Measurements from ENCODE around the gene LIME1.
"Not testable (repeated sequence)": the region's sequence is repeated elsewhere in the genome, so short reads cannot be mapped to it uniquely, and the experiment has no call there.

The LIME1 gene

DNA sequence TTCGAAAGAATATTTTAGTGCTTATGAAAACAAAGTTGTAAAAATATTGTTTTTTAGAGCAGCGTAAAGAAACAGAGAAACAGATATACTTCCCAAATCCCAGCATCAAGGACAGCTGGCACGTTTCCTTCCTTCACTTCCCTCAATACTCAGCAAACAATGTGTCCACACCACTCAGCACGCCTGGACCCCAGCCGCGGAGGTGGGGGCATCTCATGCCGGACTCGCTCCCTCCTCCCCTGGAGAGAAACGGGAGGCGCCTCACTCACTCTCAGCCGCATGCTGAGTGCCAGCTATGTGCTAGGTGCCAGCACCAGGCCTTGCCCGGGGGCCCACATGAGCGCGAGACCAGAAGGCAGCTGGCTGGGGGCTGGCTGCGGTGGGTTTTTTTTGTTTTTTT, 37.8 kb downstream of the LIME1 start:
- DNase-seq (ENCODE audit: low read depth): no peak
- TF ChIP-seq, protein P1, sequence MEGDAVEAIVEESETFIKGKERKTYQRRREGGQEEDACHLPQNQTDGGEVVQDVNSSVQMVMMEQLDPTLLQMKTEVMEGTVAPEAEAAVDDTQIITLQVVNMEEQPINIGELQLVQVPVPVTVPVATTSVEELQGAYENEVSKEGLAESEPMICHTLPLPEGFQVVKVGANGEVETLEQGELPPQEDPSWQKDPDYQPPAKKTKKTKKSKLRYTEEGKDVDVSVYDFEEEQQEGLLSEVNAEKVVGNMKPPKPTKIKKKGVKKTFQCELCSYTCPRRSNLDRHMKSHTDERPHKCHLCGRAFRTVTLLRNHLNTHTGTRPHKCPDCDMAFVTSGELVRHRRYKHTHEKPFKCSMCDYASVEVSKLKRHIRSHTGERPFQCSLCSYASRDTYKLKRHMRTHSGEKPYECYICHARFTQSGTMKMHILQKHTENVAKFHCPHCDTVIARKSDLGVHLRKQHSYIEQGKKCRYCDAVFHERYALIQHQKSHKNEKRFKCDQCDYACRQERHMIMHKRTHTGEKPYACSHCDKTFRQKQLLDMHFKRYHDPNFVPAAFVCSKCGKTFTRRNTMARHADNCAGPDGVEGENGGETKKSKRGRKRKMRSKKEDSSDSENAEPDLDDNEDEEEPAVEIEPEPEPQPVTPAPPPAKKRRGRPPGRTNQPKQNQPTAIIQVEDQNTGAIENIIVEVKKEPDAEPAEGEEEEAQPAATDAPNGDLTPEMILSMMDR (conservative IDR thresholded peaks at IDR 0.05; ENCODE audit: low read depth, low read length): no peak
- no peak overlapping the region for H3K4me3 ChIP-seq (ENCODE audit: low read length)

DNA sequence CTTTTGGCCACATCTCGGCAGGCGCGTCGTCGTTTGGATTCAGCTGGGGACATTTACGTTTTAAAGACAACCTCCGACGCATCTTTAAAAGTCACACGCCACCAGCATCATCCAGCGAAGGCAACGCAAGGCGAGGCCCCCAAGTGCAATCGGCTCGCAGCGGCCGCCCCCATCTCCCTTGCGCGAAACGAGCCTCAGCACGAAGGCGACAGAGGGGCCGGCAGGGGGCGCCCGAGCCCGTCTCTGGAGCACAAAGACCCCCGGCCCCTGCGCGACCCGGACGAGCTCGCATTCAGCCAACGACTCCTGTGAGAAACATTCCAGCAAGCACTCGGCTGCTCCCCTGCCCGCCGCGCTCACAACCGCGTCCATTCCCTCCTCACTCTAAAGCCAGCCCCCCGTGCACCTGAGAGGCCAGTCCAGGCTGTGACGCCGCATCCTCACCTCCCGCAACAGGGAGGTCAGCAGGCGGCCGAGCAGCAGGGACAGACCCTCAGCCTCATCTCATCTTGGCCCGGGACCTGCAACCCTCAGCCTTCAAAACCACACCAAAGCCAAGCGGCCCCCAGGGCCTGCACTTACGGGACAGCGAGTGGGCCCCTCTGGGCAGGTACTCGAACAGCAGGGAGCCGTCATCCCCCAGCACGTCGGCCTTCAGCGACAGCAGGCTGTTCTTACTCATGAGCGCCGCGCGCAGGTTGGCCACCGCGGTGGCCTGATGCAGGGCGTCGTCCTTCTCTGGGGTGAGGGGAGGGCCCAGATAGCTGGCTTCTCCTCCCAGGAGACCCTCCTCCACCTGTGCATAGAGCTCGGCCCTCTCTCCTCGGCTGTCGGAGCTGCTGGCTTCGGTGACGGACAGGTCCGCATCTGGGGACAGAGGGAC, 38.9 kb downstream of the LIME1 start:
- peak overlapping the region; percentile 38 for H3K4me3 ChIP-seq (ENCODE audit: low read length)
- TF ChIP-seq, protein P1 (conservative IDR thresholded peaks at IDR 0.05; ENCODE audit: low read depth, low read length): peak; percentile 72
- no peak for DNase-seq (ENCODE audit: low read depth)

DNA sequence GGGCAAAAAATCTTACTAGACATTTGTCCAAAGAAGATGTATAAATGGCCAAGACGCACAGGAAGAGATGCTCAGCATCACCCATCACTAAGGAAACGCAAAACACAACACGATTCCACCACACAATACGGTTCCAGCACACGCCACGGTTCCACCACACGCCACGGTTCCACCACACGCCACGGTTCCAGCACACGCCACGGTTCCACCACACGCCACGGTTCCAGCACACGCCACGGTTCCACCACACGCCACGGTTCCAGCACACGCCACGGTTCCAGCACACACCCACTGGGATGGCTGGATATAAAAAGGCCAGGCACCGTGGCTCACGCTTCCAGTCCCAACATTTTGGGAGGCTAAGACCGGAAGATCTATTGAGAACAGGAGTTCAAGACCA, 40.4 kb downstream of the LIME1 start:
- H3K4me3 ChIP-seq (ENCODE audit: low read length); DNase-seq (ENCODE audit: low read depth): not testable (repeated sequence)

DNA sequence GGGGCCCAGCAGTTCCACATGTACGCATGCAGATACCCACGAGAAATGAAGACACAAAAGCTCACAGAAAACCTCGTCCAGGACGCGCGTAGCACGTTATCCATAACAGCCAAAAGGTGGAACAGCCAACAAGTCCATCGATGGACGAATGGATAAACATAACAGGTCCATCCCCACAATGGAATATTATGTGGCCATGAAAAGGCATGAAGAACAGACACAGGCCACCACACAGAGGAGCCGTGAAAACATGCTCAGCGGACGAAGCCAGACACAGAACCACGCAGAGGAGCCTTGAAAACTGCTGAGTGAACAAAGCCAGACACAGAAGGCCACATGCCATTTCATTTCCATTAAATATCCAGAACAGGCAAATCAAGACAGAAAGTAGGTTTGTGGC, 41.1 kb downstream of the LIME1 start:
- no peak overlapping the region for H3K4me3 ChIP-seq (ENCODE audit: low read length)
- DNase-seq (ENCODE audit: low read depth): no peak
- TF ChIP-seq, protein P1 (conservative IDR thresholded peaks at IDR 0.05; ENCODE audit: low read depth, low read length): no peak

DNA sequence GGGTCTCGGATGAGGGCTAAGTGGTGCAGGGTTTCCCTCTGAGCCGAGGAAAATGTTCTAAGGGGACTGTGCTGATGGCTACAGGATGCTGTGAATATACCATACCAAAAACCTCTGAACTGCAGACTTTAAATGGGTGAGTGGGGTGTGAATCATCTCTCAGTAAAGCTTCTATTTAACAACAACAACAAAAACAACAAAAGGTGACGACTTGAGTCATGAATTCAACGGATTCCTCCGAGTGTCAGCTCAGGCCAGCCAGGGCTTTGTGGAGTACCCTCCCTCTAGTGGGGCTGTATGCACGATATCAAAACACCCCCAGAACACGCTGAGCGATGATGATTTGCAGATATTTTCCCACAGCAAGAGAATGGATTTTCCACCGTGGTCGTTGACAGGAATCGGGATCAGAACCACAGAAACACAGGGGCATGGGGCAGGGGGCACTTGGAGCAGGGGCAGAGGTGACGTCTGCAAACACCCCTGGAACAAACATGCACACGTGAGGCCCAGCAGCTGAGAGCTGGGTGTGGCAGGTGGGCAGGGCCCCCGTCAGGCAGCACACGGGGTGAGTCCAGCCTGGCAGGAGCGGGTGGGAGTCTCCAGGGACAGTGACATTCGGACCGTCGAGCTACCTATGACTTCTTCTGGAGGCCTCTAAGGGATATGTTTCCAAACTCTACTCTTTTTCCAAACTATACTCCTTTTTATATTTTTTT, 41.7 kb downstream of the LIME1 start:
- TF ChIP-seq, protein P1 (conservative IDR thresholded peaks at IDR 0.05; ENCODE audit: low read depth, low read length): no peak
- DNase-seq (ENCODE audit: low read depth): no peak

DNA sequence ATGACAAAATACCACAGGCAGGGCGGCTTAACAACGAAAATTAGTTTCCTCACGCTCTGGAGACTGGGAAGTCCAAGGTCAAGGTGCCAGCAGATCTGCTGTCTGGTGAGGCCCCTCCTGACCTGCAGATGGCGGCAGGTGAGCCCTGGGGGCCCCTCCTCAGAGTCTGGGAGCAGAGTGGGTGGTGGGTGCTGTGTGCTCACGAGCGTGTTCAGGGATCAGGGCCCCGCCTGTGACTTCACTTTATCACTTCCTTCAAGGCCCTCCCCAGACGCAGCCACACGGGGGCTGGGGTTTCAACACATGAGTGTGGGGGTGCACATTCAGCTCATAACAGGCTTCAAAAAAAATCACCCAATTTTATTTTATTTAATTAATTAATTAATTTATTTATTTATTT, 42.4 kb downstream of the LIME1 start:
- H3K4me3 ChIP-seq (ENCODE audit: low read length): no peak overlapping the region
- TF ChIP-seq, protein P1 (conservative IDR thresholded peaks at IDR 0.05; ENCODE audit: low read depth, low read length): no peak
- DNase-seq (ENCODE audit: low read depth): no peak

More for the DNA sequence above, 41.7 kb downstream of the LIME1 start:
- no peak overlapping the region for H3K4me3 ChIP-seq (ENCODE audit: low read length)

DNA sequence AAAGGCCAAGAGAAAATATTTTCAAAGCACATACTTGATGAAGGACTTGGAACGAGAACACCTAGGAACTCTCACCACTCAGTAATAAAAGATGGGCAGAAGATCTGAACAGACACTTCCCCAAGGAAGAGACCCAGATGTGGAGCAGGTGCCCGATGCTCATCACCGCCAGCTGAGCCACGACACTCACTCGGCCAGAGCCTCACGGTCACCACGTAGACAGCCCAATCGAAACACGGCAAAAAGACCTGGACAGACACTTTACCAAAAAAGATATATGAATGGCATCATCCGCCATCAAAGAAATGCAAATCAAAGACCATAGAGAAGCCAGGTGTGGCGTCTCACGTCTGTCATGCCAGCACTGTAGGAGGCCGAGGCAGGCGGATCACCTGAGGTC, 44.7 kb downstream of the LIME1 start:
- TF ChIP-seq, protein P1 (conservative IDR thresholded peaks at IDR 0.05; ENCODE audit: low read depth, low read length): no peak
- no peak overlapping the region for H3K4me3 ChIP-seq (ENCODE audit: low read length)
- DNase-seq (ENCODE audit: low read depth): no peak
